K562 (cell line): Measurements from ENCODE around the gene RPL10A. TPM values are rescaled to one million over a fixed set of nuclear protein-coding genes. Genes with fewer than 3 reads are reported as not detected.

Experiments
- CHCHD3 ChIP-seq: fragments of 250-450 bp; sonication (Bioruptor Pico); IDR thresholded peaks from 2 replicates; pipeline ENCODE4 v2.1.2; 2022; ENCODE audit warnings: mild to moderate bottlenecking
- GTF2F1 ChIP-seq: IDR thresholded peaks from 2 replicates; pipeline ENCODE4 v1.6.1; 2011; ENCODE audit warnings: low read depth, low read length, improper control_type of control experiment
- HDAC8 ChIP-seq: fragments of 450-650 bp; IDR thresholded peaks from 2 replicates; pipeline ENCODE4 v1.6.1; 2016; ENCODE audit warnings: mild to moderate bottlenecking, missing genetic modification characterization, moderate library complexity, missing compliant biosample characterization
- JUN ChIP-seq, 2 experiments: sonication (generic) in 1 of 2; formaldehyde crosslinking in 1 of 2; IDR thresholded peaks; 2 replicates each; pipeline versions ENCODE4 v1.6.1 to v1.8.0; 2012 to 2022; ENCODE audit warnings: borderline replicate concordance in 2 of 2, mild to moderate bottlenecking in 2 of 2, improper control_type of control experiment in 1 of 2, low read depth in 1 of 2, low read length in 1 of 2, missing genetic modification reagents in 1 of 2
- KAT7 ChIP-seq: sonication (generic); formaldehyde crosslinking; IDR thresholded peaks from 2 replicates; pipeline ENCODE4 v1.8.0; 2022; ENCODE audit warnings: missing genetic modification reagents, mild to moderate bottlenecking, borderline replicate concordance
- KDM5B ChIP-seq: fragments of 200-600 bp; sonication (generic); IDR thresholded peaks from 2 replicates; pipeline ENCODE4 v1.6.1; 2012; ENCODE audit warnings: low read depth, mild to moderate bottlenecking, moderate library complexity, low read length, control low read depth, inconsistent platforms; ENCODE audit not compliant: insufficient replicate concordance
- L3MBTL2 ChIP-seq: fragments of 450-650 bp; IDR thresholded peaks from 2 replicates; pipeline ENCODE4 v1.6.1; 2016; ENCODE audit warnings: mild to moderate bottlenecking, moderate library complexity
- MTA3 ChIP-seq: fragments of 450-650 bp; formaldehyde crosslinking; IDR thresholded peaks from 2 replicates; pipeline ENCODE4 v1.6.1; 2017; ENCODE audit warnings: mild to moderate bottlenecking, borderline replicate concordance
- NCOA2 ChIP-seq, 2 experiments: fragments of 450-650 bp; IDR thresholded peaks; 2 replicates each; pipeline ENCODE4 v1.6.1; 2018; ENCODE audit warnings: mild to moderate bottlenecking in 2 of 2, moderate library complexity in 1 of 2; ENCODE audit not compliant: partially characterized antibody in 2 of 2
- NFE2 ChIP-seq: IDR thresholded peaks from 2 replicates; pipeline ENCODE4 v1.6.1; 2014; ENCODE audit warnings: antibody characterized with exemption, low read depth
- NONO ChIP-seq, 2 experiments: fragments of 200-400 bp in 1 of 2; fragments of 450-650 bp in 1 of 2; formaldehyde crosslinking in 1 of 2; IDR thresholded peaks; 2 replicates each; pipeline ENCODE4 v1.6.1; 2017; ENCODE audit warnings: low read depth in 2 of 2, mild to moderate bottlenecking in 2 of 2, moderate library complexity in 2 of 2, low read length in 1 of 2
- NR2C1 ChIP-seq, 2 experiments: fragments of 450-650 bp; IDR thresholded peaks; 2 replicates each; pipeline ENCODE4 v1.6.1; 2017; ENCODE audit warnings: mild to moderate bottlenecking in 2 of 2, antibody characterized with exemption in 1 of 2, inconsistent platforms in 1 of 2, missing compliant biosample characterization in 1 of 2, missing genetic modification characterization in 1 of 2
- NRF1 ChIP-seq, 2 experiments: fragments of 450-650 bp; IDR thresholded peaks in 1 of 2; conservative IDR thresholded peaks in 1 of 2; 2 replicates each; pipeline ENCODE4 v1.6.1; 2014; ENCODE audit warnings: mild to moderate bottlenecking in 2 of 2
- PCBP1 ChIP-seq: fragments of 200-400 bp; formaldehyde crosslinking; IDR thresholded peaks from 2 replicates; pipeline ENCODE4 v1.6.1; 2018; ENCODE audit warnings: mild to moderate bottlenecking, low read depth, low read length; ENCODE audit not compliant: poor library complexity, severe bottlenecking
- PHF8 ChIP-seq: fragments of 200-600 bp; sonication (generic); IDR thresholded peaks from 2 replicates; pipeline ENCODE4 v1.6.1; 2012; ENCODE audit warnings: mixed run types, mild to moderate bottlenecking, inconsistent platforms, low read length, moderate library complexity, borderline replicate concordance
- POLR2G ChIP-seq: fragments of 200-400 bp; formaldehyde crosslinking; IDR thresholded peaks from 2 replicates; pipeline ENCODE4 v1.6.1; 2017; ENCODE audit warnings: low read depth, mild to moderate bottlenecking, antibody characterized with exemption, low read length, moderate library complexity
- RBFOX2 ChIP-seq: fragments of 200-400 bp; formaldehyde crosslinking; IDR thresholded peaks from 2 replicates; pipeline ENCODE4 v1.6.1; 2017; ENCODE audit warnings: low read depth, mild to moderate bottlenecking, low read length, moderate library complexity
- SAP30 ChIP-seq: fragments of 200-600 bp; sonication (generic); IDR thresholded peaks from 2 replicates; pipeline ENCODE4 v1.6.1; 2012; ENCODE audit warnings: borderline replicate concordance, low read depth, mild to moderate bottlenecking, moderate library complexity, low read length, control low read depth, inconsistent platforms; ENCODE audit not compliant: insufficient read depth, poor library complexity, severe bottlenecking
- SIN3A ChIP-seq, 2 experiments: fragments of 150-350 bp in 1 of 2; IDR thresholded peaks; 2 replicates each; pipeline ENCODE4 v1.6.1; 2011 to 2016; ENCODE audit warnings: borderline replicate concordance in 2 of 2, low read depth in 2 of 2, low read length in 2 of 2, mild to moderate bottlenecking in 2 of 2, moderate library complexity in 2 of 2; ENCODE audit not compliant: control insufficient read depth in 1 of 2
- ZBTB7A ChIP-seq: IDR thresholded peaks from 2 replicates; pipeline ENCODE4 v1.6.1; 2011; ENCODE audit warnings: low read depth, mild to moderate bottlenecking, low read length, moderate library complexity, borderline replicate concordance; ENCODE audit not compliant: control insufficient read depth
- ZFX ChIP-seq: sonication (generic); formaldehyde crosslinking; IDR thresholded peaks from 2 replicates; pipeline ENCODE4 v1.8.0; 2022; ENCODE audit warnings: mild to moderate bottlenecking, missing genetic modification reagents, moderate library complexity
- ZNF444 ChIP-seq: fragments of 250-450 bp; sonication (Bioruptor Pico); IDR thresholded peaks from 2 replicates; pipeline ENCODE4 v1.4.0; 2020; ENCODE audit warnings: mild to moderate bottlenecking, moderate library complexity
- ZNF766 ChIP-seq: fragments of 200-800 bp; sonication (Bioruptor generic); conservative IDR thresholded peaks from 2 replicates; pipeline ENCODE4 v1.6.1; 2016; ENCODE audit warnings: missing genetic modification characterization, missing compliant biosample characterization
- polyA plus RNA-seq, 8 experiments: library from polyadenylated mRNA; depleted of rRNA in 4 of 8; stranded (reverse) in 5 of 8; unstranded in 3 of 8; fragments of >200 nt; fragmentation: Nextera tagmentation in 2 of 8; fragmentation: Illumina TruSeq in 1 of 8; extraction: Ambion mirVana in 2 of 8; extraction: Trizol in 1 of 8; gene quantifications; 2 replicates each; pipeline versions ENCODE4 v1.2.1 to v1.2.3, GENCODE V29; 2011 to 2014; ENCODE audit warnings: inconsistent platforms in 1 of 8, missing spikeins in 1 of 8
- total RNA-seq, 7 experiments: library from RNA; depleted of rRNA in 6 of 7; stranded (reverse); fragments of >200 nt in 6 of 7; fragmentation: Illumina TruSeq in 2 of 7; extraction: Trizol in 2 of 7; gene quantifications; 2 replicates each; pipeline versions ENCODE4 v1.2.1 to v1.2.3, GENCODE V29; 2011 to 2021; ENCODE audit warnings: low replicate concordance in 1 of 7
- TF ChIP-seq, protein P1 (sequence below): fragments of 200-800 bp; sonication (Bioruptor generic); IDR thresholded peaks from 2 replicates; pipeline ENCODE4 v1.6.1; 2017; ENCODE audit warnings: missing genetic modification characterization, missing compliant biosample characterization

Gene RPL10A
- total and polyA plus RNA-seq, 9 of the 15 experiments (the other 6 are each of a cell fraction or from before 2014, with no cell fraction given), result 1,589 to 3,237 (median 2,116) TPM

- TF ChIP-seq KDM5B, result peak; percentile 17
- peak; percentile 86 for TF ChIP-seq ZFX (CRISPR knock-in tag)
- TF ChIP-seq, protein P1, sequence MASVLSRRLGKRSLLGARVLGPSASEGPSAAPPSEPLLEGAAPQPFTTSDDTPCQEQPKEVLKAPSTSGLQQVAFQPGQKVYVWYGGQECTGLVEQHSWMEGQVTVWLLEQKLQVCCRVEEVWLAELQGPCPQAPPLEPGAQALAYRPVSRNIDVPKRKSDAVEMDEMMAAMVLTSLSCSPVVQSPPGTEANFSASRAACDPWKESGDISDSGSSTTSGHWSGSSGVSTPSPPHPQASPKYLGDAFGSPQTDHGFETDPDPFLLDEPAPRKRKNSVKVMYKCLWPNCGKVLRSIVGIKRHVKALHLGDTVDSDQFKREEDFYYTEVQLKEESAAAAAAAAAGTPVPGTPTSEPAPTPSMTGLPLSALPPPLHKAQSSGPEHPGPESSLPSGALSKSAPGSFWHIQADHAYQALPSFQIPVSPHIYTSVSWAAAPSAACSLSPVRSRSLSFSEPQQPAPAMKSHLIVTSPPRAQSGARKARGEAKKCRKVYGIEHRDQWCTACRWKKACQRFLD (CRISPR knock-in tag), result no peak
- no peak for TF ChIP-seq CHCHD3 (CRISPR knock-in tag)
- TF ChIP-seq L3MBTL2, result peak; percentile 32; the same call in 1 of the 2 replicates
- peak; percentile 70; the same call in 1 of the 2 replicates for TF ChIP-seq POLR2G
- TF ChIP-seq ZNF444 (CRISPR knock-in tag), result no peak
- TF ChIP-seq ZNF766 (CRISPR knock-in tag), result no peak
- peak; percentile 52; the same call in 1 of the 2 replicates for TF ChIP-seq ZBTB7A
- peak; percentile 79 to 82 for TF ChIP-seq NRF1 (conservative IDR thresholded peaks at IDR 0.05 in 1 of 2, IDR thresholded peaks at IDR 0.05 in 1 of 2)
- TF ChIP-seq PCBP1, result no peak
- TF ChIP-seq NONO (IDR thresholded peaks at IDR 0.05; ENCODE audit: low read depth in 2 of 2, low read length in 1 of 2), result peak in 1 of 2 experiments; percentile 52; a peak in 1 of 4 replicates
- TF ChIP-seq HDAC8 (tag), result no peak
- peak; percentile 50; the same call in 1 of the 2 replicates for TF ChIP-seq PHF8
- no peak; the same call in 1 of the 2 replicates for TF ChIP-seq JUN (IDR thresholded peaks at IDR 0.05; ENCODE audit: borderline replicate concordance, low read depth, low read length)
- peak; percentile 54; the same call in 1 of the 2 replicates for TF ChIP-seq JUN (CRISPR knock-in tag; IDR thresholded peaks at IDR 0.05; ENCODE audit: borderline replicate concordance)
- TF ChIP-seq MTA3, result peak; percentile 49
- TF ChIP-seq KAT7 (CRISPR knock-in tag), result 0 out of 2 replicates have a peak, but pooled peaks have one; percentile 72
- peak; percentile 21 for TF ChIP-seq SAP30
- peak in 1 of 2 experiments; percentile 21; a peak in 2 of 4 replicates for TF ChIP-seq SIN3A (IDR thresholded peaks at IDR 0.05; ENCODE audit: borderline replicate concordance in 2 of 2, control insufficient read depth in 1 of 2, low read depth in 2 of 2, low read length in 2 of 2)
- TF ChIP-seq GTF2F1, result no peak
- no peak for TF ChIP-seq NCOA2 (IDR thresholded peaks at IDR 0.05; ENCODE audit: partially characterized antibody in 2 of 2)
- TF ChIP-seq NR2C1 (IDR thresholded peaks at IDR 0.05), result no peak
- TF ChIP-seq NR2C1 (tag; IDR thresholded peaks at IDR 0.05), result no peak
- TF ChIP-seq RBFOX2, result peak; percentile 68
- peak; percentile 28; the same call in 1 of the 2 replicates for TF ChIP-seq NFE2
Measured at GRCh38 chr6:35496036-35496840, 28.0 kb downstream of the RPL10A start (continued).
